ENCODE measurements around the gene IQGAP2.
"Not testable (repeated sequence)": the region's sequence is repeated elsewhere in the genome, so short reads cannot be mapped to it uniquely, and the experiment has no call there.

IQGAP2 gene, protein sequence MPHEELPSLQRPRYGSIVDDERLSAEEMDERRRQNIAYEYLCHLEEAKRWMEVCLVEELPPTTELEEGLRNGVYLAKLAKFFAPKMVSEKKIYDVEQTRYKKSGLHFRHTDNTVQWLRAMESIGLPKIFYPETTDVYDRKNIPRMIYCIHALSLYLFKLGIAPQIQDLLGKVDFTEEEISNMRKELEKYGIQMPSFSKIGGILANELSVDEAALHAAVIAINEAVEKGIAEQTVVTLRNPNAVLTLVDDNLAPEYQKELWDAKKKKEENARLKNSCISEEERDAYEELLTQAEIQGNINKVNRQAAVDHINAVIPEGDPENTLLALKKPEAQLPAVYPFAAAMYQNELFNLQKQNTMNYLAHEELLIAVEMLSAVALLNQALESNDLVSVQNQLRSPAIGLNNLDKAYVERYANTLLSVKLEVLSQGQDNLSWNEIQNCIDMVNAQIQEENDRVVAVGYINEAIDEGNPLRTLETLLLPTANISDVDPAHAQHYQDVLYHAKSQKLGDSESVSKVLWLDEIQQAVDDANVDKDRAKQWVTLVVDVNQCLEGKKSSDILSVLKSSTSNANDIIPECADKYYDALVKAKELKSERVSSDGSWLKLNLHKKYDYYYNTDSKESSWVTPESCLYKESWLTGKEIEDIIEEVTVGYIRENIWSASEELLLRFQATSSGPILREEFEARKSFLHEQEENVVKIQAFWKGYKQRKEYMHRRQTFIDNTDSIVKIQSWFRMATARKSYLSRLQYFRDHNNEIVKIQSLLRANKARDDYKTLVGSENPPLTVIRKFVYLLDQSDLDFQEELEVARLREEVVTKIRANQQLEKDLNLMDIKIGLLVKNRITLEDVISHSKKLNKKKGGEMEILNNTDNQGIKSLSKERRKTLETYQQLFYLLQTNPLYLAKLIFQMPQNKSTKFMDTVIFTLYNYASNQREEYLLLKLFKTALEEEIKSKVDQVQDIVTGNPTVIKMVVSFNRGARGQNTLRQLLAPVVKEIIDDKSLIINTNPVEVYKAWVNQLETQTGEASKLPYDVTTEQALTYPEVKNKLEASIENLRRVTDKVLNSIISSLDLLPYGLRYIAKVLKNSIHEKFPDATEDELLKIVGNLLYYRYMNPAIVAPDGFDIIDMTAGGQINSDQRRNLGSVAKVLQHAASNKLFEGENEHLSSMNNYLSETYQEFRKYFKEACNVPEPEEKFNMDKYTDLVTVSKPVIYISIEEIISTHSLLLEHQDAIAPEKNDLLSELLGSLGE (N-terminal part only)

DNA sequence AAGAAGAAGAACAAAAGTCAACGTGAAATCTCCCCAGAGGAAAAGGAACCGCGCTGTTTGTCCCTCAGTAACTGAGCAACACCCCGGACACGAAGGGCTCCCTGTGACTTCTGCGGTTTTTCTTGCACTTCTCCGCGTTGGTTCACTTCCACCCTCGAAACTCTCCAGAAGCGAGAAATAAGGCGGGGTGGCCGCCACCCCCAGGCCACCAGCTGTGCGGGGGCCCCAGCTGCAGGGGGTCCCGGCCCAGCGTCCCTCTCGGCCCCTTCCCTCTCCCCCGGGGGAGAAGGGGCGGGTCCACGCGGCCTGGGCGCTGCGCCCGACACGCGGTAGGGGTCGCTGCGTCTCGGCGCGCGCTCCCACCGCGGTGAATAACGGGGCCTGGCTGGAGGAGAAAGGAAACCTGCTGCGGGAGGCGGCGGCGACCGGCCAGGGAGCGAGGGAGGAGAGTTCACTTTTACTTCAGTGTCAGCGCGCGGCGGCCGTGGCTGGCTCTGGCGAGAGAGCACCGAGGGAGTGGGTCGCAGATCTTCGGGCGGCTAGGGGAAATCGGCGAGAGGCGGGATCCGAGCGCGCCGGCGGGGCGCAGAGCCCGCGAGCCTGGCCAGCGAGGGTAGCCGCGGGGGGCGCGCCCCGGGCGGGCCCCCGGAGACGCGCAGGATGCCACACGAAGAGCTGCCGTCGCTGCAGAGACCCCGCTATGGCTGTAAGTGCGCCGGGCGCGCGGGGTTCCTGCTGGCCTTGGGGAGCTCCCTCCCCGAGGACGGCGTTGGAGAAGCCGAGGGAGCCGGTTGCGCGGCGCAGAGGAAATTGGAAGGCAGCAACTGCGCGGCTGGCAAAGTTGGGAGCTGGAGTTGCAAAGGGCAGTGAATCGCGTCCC is at the start of gene IQGAP2:
TSS of gene IQGAP2 (plus strand) at position 400 of the 880 bp plus-strand sequence. CDS start at position 661, 261 bp downstream.
- FAIRE-seq, result no peak

DNA sequence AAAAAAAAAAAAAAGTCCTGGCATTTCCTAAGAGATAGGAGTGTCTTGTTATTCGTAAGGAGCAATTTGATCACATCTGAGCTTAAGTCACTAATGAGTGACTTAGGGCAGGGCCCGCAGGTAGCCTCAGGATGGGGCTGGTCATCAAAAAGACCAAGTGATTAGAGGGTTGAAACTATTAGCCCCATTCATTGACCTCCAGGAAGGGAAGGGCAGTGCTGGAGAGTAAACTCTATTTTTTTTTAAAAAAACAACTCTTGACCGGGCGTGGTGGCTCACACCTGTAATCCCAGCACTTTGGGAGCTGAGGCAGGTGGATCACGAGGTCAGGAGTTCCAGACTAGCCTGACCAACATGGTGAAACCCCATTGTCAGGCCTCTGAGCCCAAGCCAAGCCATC is 46.2 kb upstream of the IQGAP2 start:
- FAIRE-seq, result no peak

DNA sequence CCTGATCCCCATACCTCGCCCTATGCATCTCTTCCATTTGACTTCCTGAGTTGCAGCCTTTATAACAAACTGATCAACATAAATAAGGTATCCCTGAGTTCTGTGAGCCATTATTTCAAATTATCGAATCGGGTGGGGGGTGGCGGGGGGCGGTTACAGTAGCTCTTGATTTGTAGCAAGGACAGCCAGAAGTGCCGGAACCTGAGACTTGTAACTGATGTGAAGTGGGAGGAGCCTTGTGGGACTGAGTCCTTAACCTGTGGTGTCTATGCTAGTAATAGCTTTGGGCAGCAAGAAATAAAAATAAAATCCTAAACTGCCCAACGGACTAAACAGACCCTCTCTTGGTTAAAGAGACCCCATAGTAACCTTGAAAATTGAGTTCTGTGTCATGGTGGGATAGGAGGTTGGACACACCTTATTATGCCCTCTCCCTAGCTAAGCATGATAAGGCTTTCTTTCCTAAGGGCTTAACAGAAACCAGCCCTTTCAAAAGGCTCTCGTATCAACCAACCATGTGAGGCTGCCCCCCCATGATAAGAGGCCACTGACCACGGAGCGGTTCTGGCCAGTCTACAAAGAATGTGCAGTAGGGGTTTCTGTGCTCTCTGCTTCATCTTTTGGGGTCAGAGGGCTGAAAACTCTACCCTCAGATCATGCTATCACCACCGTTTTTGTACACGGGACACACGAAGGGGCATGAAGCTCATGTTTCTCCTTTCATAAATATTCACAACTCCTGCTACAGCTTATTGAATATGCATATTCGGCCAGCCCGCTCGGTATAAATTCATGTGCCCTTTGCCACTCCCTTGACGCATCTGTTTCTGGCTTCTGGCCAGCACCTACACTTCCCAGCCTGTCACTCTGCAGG is 39.5 kb upstream of the IQGAP2 start:
- no peak for FAIRE-seq

DNA sequence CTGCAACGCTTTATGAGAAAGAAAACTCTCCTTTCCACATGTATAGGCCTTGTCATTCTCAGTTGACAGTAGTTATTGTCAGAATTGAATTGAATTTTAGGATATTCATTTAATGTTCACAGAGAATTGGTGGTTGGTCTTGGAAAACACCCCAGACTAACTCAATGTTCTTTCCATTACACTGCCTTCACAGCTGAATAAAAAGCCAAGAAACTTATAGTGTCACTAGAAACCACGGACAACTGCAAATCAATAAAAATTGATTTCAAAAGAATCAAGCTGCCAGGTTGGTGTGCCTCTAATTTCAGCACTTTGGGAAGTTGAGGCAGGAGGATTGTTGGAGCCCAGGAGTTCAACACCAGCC is 38.9 kb upstream of the IQGAP2 start:
- no peak for FAIRE-seq

DNA sequence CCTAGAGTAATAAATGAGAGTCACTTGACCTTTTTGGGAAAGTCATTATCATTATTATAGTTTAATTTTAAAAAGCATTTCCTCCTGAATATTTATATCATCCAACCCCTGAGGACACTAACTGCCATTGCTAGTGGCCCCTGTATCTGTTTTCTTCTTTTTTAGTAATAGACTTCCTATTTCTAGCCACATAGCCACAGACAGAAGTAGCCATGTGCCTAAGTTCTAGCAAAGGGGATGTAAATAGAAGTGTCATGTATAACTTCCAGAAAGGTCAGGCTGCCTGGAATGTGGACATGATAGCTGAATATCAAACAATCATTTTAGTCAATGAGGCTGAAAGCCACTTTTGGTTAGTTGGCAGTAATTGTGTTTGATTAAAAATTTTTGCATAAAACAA is 37.5 kb upstream of the IQGAP2 start:
- no peak for FAIRE-seq

DNA sequence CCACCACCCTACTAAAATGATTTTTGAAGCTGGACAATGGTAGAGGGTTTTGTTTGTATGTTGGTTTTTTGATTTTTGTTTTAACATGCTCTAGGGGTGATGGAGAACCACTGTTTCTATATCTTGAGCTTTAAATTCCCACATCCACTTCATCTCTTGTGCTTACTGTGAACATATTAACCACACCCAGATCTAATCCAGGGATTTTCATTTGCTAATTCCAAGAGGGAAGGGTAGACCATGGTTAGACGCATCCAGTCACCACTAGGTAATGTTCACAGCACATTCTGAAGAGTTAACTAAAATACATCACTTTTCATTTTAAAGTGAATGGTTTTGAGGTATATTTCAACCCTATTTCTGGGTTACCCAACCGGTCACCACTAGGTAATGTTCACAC is 36.5 kb upstream of the IQGAP2 start:
- no peak for FAIRE-seq

DNA sequence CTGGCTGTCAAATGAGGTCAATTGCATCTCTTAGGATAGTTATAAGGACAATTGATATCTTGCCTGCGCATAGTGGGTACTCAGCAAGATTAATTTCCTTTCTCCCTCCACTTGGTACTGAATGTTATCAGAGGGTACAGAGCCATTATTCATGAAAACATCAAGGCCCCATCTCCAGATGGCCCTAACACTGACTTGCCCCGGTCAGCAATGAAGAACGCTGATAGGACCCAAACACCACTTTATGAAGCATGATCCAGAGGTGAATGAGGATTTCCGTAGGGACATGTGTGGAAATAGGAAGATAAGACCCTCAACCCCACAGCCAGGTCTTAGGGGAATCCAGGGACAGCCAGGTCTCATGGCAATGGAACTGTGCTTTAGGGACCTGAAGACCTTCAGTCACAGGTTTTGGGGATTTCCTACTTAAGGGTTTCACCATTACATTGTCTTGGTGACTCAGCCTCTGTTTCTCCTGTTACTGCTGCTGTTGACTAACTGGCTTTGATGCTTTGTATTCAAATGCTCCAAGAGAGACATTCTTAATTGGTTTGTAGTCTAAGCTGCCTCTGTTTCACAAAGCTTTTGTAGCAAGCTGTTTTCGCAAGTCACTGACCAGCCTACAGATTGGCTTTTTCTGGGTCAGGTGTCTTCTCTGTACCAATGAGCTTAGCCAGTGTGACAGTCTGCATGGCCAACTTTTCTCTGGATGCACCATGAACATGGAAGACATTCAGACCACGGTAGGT is 35.3 kb upstream of the IQGAP2 start:
- no peak for FAIRE-seq

DNA sequence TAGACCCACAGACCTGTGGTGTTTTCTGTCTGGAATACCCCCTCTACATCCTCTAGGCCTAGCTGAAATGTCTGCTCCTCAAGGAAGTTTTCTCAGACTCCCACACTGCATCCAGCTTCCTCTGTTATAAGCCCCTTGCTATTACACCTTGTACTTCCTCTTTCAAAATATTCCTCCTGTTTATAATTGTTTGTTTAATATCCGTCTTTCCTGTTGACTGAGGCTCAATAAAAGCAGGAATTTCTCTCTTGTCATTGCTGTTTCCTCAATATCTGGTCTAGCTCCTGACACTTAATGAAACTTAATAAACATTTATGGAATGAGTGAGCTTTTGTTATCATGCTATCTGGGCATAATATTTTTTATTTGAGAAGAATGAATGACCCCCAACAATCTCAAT is 34.1 kb upstream of the IQGAP2 start:
- FAIRE-seq, result no peak

DNA sequence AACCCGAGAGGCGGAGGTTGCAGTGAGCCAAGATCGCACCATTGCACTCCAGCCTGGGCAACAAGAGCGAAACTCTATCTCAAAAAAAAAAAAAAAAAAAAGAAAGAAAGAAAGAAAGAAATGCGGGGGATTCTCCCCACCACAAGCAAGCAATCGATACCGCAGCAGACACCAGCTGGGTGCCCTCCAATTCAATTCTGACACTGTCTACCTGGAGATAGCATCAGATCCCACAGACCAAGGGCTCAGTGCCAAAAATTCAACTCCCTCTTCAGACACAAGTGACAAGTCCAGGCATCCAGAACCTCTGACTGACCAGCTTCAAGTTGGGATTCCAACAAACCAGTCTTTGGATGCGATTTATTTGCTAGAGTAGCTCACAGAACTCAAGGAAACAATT is 33.4 kb upstream of the IQGAP2 start:
- not testable (repeated sequence) for FAIRE-seq

DNA sequence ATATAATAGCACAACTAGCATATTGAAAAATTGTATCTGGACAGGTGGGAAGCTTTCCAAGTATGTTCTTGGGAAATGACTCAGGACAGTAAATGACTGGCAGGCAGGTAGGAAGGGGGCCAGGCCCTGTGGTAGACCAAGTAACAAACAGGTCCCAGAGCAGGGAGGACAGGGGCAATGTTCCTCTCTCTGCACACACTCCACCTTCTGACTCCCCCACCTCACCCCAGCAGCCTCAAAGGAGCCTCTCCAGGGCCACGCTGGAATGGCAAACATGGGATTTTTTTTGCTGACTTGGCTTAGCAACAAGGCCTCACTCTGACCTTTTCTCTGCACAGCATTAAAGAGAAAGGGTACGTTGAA is 31.1 kb upstream of the IQGAP2 start:
- FAIRE-seq, result no peak

DNA sequence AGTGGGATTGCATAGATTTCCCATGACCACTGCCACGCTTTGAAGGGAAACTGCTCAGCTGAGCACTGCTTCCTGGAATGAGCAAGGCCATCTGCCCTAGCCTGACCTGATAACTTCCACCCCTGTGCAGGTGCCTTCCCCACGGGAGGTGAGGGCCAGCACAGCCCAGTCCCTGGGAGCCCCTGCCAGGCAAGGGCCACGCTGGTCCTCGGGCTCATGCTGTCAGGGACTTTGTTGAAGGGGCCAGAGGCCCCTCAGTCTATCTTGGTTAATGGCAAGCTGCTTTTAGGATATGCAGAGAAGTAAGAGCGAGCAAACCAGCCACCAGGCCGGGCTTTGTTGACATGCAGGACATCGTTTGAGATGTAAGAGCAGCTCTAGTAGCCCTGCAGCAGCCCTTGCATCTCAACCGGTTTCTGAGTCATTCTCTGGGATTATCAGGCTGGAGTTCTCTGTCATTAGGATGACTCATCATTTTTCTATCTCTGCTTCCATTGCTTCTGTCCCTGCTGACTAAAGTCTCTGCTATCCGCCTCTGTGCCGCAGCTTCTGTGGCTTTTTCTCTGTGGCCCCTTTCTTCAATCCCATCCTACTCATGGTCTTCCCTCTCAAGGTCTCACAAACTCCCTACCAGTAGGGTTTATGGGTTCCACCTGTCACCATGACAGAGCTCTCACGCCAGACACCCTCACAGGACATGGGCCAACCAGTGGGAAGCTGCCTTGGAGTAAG is 30.6 kb upstream of the IQGAP2 start:
- no peak for FAIRE-seq

DNA sequence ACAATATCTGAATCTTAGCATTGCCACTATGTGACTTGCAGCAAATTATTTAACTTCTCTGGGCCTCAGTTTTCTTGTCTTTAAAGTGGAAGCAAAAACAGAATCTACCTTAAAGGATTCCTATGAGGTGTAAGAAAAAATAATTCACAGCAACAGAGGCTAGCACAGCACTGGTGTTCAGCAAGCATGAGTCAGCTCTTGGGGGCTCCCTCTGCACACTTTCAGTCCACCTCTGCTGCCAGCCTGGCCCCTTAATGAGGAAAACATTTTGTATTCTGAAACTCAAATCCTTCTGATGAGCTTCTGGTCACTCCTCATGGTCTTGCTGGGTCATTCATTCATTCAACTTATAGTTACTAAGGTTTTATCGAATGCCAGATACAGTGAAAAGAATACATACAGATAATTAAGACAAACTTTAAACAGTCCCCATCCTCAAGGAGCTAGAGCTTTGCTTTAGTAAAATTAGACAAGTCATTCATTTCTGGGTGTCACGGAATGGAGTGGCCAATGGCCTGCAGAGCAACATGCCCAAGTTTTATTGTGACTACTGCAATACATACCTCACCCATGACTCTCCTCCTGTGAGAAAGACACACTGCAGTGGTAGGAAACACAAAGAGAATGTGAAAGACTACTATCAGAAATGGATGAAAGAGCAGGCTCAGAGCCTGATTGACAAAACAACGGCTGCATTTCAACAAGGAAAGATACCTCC is 26.8 kb upstream of the IQGAP2 start:
- no peak for FAIRE-seq

DNA sequence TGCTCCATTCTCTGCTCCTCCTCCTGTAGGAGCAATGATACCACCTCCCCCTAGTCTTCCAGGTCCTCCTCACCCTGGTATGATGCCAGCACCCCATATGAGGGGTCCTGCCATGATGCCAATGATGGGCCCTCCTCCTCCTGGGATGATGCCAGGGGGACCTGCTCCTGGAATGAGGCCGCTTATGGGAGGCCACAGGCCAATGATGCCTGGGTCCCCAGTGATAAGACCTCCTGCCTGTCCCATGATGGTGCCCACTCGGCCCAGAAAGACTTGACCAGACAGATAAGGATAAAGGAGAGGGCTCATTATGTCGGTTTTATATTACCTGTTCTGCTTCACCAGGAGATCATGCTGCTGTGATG is 26.2 kb upstream of the IQGAP2 start:
- no peak for FAIRE-seq

DNA sequence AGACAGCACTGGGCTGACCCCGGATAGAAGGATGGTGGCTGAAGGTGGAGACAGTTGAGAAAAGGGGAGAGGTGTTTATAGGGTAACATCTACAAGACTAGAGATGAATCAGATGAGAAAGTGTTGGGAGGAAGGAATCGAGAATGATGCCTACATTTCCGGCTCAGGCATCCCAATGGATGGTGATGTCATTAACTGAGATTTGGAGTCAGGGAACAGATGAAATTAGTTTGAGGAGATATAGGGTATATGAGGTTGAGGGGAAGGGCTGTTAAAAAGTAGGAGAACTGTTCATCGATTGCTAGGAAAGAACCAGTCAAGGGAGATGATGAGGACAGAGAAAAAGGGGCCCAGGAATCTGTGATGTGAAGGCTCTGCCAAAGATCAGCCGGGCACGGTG is 24.7 kb upstream of the IQGAP2 start:
- FAIRE-seq, result no peak

DNA sequence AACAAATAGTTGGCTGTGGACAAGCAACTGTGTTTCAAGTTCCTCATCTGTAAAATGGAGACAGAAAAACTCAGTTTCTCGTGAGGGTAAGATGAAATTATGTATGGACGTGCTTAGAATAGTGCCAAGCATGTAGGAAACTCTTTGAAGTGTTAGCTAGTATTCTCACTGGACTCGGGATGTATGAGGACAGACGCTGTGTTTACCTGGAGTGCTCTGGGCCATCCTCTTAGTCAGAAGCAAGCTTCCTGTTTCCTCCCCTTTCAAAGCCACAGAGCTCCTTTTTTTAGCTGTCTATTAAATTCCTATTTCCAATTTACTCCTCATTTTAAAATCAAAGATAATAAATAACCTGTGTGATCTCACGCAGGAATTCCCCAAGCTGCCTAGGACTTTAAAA is 23.8 kb upstream of the IQGAP2 start:
- no peak for FAIRE-seq

DNA sequence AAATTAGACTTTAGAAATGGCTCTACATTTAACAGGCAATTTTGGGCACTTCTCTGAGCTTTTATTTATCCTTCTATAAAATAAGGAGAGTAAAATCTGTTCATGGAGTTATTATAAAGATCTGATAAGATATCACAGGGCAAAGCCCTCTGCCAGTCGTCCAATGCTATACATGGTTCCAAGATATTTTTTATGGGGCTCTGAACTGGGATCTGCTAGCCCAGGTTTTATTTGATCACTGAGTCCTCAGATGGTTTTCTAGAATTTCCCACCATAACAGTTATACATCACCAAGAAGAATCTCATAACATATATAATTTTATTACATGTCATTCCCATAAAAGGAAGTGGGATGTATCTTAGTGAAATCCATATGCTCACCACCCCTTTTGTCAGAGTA is 23.2 kb upstream of the IQGAP2 start:
- no peak for FAIRE-seq

DNA sequence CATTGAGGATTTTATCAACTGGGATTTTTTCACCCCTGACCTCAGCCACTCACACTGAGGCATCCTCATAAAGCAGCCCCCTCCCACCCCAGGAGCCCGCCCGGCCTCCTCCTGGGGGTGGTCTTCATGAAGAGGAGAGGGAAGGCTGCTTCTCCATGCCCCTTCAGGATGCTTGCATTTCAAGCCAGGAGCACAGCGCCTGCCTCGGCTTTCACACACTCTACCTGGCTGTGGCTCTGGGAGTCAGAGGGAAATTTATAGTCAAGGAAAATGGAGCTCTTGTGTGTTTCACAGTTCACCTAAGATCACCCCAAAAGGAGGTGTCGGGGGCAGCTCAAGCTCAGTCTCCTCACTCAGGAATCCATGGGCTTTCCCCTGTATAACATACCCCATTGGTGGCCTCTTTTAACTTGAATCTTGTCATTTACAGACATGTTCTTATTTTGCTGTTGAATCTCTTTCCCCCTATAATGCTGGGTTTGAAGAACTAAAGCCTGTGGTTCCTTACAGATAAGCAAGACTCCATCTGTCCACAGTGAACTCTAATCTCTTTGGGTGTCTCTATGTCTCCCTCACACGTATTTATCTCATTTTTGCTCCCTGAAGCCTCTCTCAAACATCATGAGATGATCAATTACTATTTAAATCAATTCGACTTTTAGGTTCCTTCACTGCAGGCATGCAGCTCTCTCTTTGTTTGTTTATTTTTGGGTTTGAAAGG is 22.6 kb upstream of the IQGAP2 start:
- no peak for FAIRE-seq

DNA sequence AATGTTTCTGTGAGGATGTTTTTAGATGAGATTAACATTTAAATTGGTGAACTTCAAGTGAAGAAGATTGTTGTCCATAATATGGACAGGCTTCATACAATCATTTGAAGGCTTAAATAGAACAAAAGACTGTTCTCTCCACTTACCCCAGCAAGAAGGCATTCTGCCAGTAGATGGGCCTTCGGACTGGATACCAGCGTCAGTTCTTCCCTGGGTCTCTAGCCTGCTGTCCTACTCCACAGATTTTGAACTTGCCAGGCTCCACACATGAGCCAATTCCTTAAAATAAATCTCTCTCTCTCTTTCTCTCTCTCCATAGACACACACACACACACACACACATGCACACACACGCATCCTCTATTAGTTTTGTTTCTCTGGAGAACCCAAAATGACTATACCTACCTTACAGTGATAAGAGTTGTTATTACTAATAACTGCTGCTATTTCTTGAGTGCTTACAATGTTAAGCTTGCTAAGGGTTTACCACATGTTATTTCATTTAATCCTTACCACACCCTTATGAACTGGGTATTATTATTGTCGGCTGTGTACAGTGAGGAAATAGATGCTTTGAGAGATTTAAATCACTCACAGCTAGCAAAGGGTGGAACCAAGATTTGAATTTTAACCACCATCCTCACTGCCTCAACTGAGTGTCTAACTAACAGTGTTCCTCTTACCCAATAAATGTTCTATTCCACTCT is 19.8 kb upstream of the IQGAP2 start:
- no peak for FAIRE-seq
